GM06990 (cell line): Measurements from ENCODE around the gene KCNJ4.

ENCODE experiments used
- DNase-seq: peaks from one replicate; pipeline ENCODE4 v3.0.0-alpha.2; 2011; ENCODE audit not compliant: insufficient read length; ENCODE audit errors: extremely low read depth
- H3K27me3 ChIP-seq: replicated peaks from 2 replicates; pipeline ENCODE4 v1.6.0; 2011; ENCODE audit warnings: low read length; ENCODE audit not compliant: control insufficient read depth, insufficient read depth
- H3K36me3 ChIP-seq: 2 replicates; pipeline ENCODE4 v1.5.1; 2011; ENCODE audit warnings: low read length; ENCODE audit not compliant: control insufficient read depth, insufficient read depth
- H3K4me3 ChIP-seq: replicated peaks from 2 replicates; pipeline ENCODE4 v1.5.1; 2011; ENCODE audit warnings: low read depth, mild to moderate bottlenecking, control low read depth, low read length
- CTCF ChIP-seq: IDR thresholded peaks from 2 replicates; pipeline ENCODE4 v1.5.1; 2011; ENCODE audit warnings: low read length, control low read depth, mild to moderate bottlenecking, inconsistent platforms; ENCODE audit not compliant: insufficient read depth, poor library complexity, severe bottlenecking

The KCNJ4 gene

GRCh38 chr22:38449776-38450175 is 5.2 kb downstream of the KCNJ4 start:
- Histone ChIP-seq H3K27me3 (peaks cover 2% of the 10 kb centered on the region; the same call in 1 of the 2 replicates), H3K36me3 (no peaks in the 10 kb centered on the region), H3K4me3 (no peak overlapping the region)
- TF ChIP-seq CTCF: no peak
- no peak for DNase-seq

- no peak for DNase-seq
- H3K36me3 ChIP-seq: no peaks in the 10 kb centered on the region
- H3K4me3 ChIP-seq: no peak overlapping the region
- TF ChIP-seq CTCF: no peak
- no peaks in the 10 kb centered on the region; the same call in 1 of the 2 replicates for H3K27me3 ChIP-seq
These were observed 5.9 kb downstream of the KCNJ4 start for GRCh38 chr22:38448945-38449745.

- TF ChIP-seq CTCF: no peak
- no peak overlapping the region for H3K4me3 ChIP-seq
- H3K27me3 ChIP-seq: no peaks in the 10 kb centered on the region; the same call in 1 of the 2 replicates
- no peaks in the 10 kb centered on the region for H3K36me3 ChIP-seq
- DNase-seq: no peak
These were observed 8.9 kb downstream of the KCNJ4 start for GRCh38 chr22:38446018-38446601.

- no peak for DNase-seq
These were observed 10.2 kb downstream of the KCNJ4 start for GRCh38 chr22:38444783-38445182.

More at GRCh38 chr22:38444783-38445182, 10.2 kb downstream of the KCNJ4 start:
- Histone ChIP-seq H3K4me3 (no peak overlapping the region), H3K27me3 (no peaks in the 10 kb centered on the region; the same call in 1 of the 2 replicates), H3K36me3 (no peaks in the 10 kb centered on the region)
- TF ChIP-seq CTCF: no peak
